CD4-positive, CD25-positive, alpha-beta regulatory T cell (primary cell): Measurements from ENCODE around the gene PTPRN2. TPM values are rescaled to one million over a fixed set of nuclear protein-coding genes. Genes with fewer than 3 reads are reported as not detected.

Experiments used
- ATAC-seq, 2 donors: fragments of 150-1000 bp; cut with Tn5 transposase; one replicate each; pipeline ENCODE4 v1.10.0; 2021; ENCODE audit warnings: low read depth in 2 of 2, moderate number of reproducible peaks in 2 of 2, moderate library complexity in 1 of 2
- DNase-seq, 3 donors: peaks; one replicate each; pipeline versions ENCODE4 v3.0.0 to v3.0.0-alpha.2; 2012 to 2022; ENCODE audit warnings: mixed read lengths in 1 of 3
- H3K27ac ChIP-seq: one replicate; pipeline ENCODE4 v1.7.0; 2013; ENCODE audit warnings: mild to moderate bottlenecking, low read length; ENCODE audit not compliant: insufficient read depth, poor library complexity, severe bottlenecking
- H3K27me3 ChIP-seq: one replicate; pipeline ENCODE4 v1.7.0; 2013; ENCODE audit warnings: low read length; ENCODE audit not compliant: control insufficient read depth, insufficient read depth
- H3K36me3 ChIP-seq: one replicate; pipeline ENCODE4 v1.7.0; 2013; ENCODE audit warnings: mild to moderate bottlenecking, low read length, moderate library complexity; ENCODE audit not compliant: control insufficient read depth, insufficient read depth
- H3K4me1 ChIP-seq: 2 replicates; pipeline ENCODE4 v1.7.0; 2013; ENCODE audit warnings: mild to moderate bottlenecking, low read length; ENCODE audit not compliant: insufficient read depth, control insufficient read depth, poor library complexity, severe bottlenecking
- H3K4me3 ChIP-seq: one replicate; pipeline ENCODE4 v1.7.0; 2013; ENCODE audit warnings: low read depth, mild to moderate bottlenecking, low read length, moderate library complexity
- H3K9me3 ChIP-seq, 2 experiments: 1 replicate in 1 of 2; 2 replicates in 1 of 2; pipeline ENCODE4 v1.7.0; 2013; ENCODE audit warnings: low read length in 2 of 2, mild to moderate bottlenecking in 1 of 2, moderate library complexity in 1 of 2; ENCODE audit not compliant: control insufficient read depth in 2 of 2
- H3K27ac Mint-ChIP-seq, 3 donors: one replicate each; pipeline ENCODE4 v1.8.0; 2020 to 2022; ENCODE audit warnings: mild to moderate bottlenecking in 3 of 3, mixed read lengths in 3 of 3, moderate library complexity in 2 of 3
- H3K27me3 Mint-ChIP-seq: one replicate; pipeline ENCODE4 v1.8.0; 2022; ENCODE audit warnings: mild to moderate bottlenecking, mixed read lengths
- H3K36me3 Mint-ChIP-seq: one replicate; pipeline ENCODE4 v1.8.0; 2020; ENCODE audit warnings: mixed read lengths
- H3K4me1 Mint-ChIP-seq, 4 donors: one replicate each; pipeline ENCODE4 v1.8.0; 2020 to 2022; ENCODE audit warnings: mixed read lengths in 4 of 4, mild to moderate bottlenecking in 1 of 4
- H3K4me3 Mint-ChIP-seq, 4 donors: one replicate each; pipeline ENCODE4 v1.8.0; 2020 to 2022; ENCODE audit warnings: mild to moderate bottlenecking in 4 of 4, mixed read lengths in 4 of 4, moderate library complexity in 3 of 4
- H3K9me3 Mint-ChIP-seq, 7 donors: one replicate each; pipeline ENCODE4 v1.8.0; 2020 to 2022; ENCODE audit warnings: mixed read lengths in 7 of 7, mild to moderate bottlenecking in 3 of 7, moderate library complexity in 2 of 7
- polyA plus RNA-seq, 4 donors: library from polyadenylated mRNA; unstranded; fragments of 300-500 nt; fragmentation: Illumina TruSeq; gene quantifications; one replicate each; pipeline ENCODE4 v1.2.3, GENCODE V29; 2021
- total RNA-seq: library from RNA; stranded (reverse); gene quantifications from one replicate; pipeline ENCODE4 v1.2.3, GENCODE V29; 2022

Gene PTPRN2
- total and polyA plus RNA-seq, 5 donors from 2014 or later, result 1.6 to 4.7 (median 2.7) TPM

DNA sequence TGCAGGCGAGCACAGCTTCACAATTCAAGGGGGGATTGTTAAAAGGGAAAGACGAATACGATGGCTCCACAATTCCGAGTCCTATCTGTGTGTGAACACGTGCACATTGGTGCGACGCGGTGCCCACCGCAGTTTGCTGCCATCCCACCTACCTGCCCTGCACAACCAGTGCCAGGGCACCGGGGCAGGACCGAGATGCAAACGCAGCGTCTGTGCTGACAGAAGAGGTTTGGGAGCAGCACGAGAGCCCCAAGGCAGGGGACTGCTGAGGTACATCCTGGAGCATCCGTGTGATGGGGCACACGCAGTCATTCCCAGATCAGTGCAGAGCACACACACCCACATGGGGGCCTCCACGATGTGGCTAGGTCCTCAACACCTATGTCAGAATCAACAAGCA lies 1029.6 kb downstream of the PTPRN2 start:
- Mint-ChIP-seq H3K4me3 (no peak overlapping the region), H3K9me3 (no peaks in the 10 kb centered on the region), H3K36me3 (no peaks in the 10 kb centered on the region), H3K27ac (no peak overlapping the region), H3K27me3 (no peaks in the 10 kb centered on the region), H3K4me1 (no peaks in the 10 kb centered on the region)
- ATAC-seq, result no peak
- no peak for DNase-seq
- no peaks in the 10 kb centered on the region for H3K36me3 ChIP-seq
- H3K27ac ChIP-seq, result no peak overlapping the region
- no peak overlapping the region for H3K4me3 ChIP-seq
- H3K27me3 ChIP-seq, result no peaks in the 10 kb centered on the region
- H3K4me1 ChIP-seq, result no peaks in the 10 kb centered on the region
- H3K9me3 ChIP-seq, result no peaks in the 10 kb centered on the region

DNA sequence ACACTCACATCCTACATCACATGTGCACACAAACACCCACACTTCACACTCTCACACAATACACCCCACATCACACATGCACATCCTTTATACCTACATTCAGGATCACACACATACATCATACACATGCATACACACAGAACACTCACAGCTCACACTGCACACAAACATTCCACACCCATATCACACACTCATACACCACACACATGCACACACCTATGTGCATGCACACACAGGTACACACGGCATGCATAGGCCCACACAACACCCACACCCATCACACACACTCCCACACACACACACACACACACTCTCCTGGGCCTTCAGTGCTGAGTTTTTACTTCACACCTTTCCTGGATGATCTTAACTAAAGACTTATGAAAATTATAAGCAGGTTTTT lies 1030.4 kb downstream of the PTPRN2 start:
- Mint-ChIP-seq H3K4me3 (no peak overlapping the region), H3K27me3 (no peaks in the 10 kb centered on the region), H3K27ac (no peak overlapping the region), H3K9me3 (no peaks in the 10 kb centered on the region), H3K36me3 (no peaks in the 10 kb centered on the region), H3K4me1 (no peaks in the 10 kb centered on the region)
- ATAC-seq (no peak), DNase-seq (no peak)
- no peaks in the 10 kb centered on the region for H3K9me3 ChIP-seq
- no peak overlapping the region for H3K27ac ChIP-seq
- H3K4me3 ChIP-seq, result no peak overlapping the region
- H3K4me1 ChIP-seq, result no peaks in the 10 kb centered on the region
- H3K36me3 ChIP-seq, result no peaks in the 10 kb centered on the region
- H3K27me3 ChIP-seq, result no peaks in the 10 kb centered on the region

DNA sequence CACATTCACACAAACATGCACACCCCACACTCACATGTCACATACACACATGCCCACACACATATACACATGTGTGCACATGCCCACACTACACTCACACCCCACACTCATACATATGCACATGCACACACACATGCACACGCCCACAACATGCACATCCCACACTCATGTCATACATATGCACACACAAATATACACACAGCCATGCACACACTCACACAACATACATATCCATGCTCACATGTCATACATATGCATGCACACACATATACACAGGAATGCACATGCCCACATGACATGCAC lies 1031.0 kb downstream of the PTPRN2 start:
- H3K9me3 ChIP-seq, result no peaks in the 10 kb centered on the region
- H3K27ac ChIP-seq, result no peak overlapping the region
- ATAC-seq (no peak), DNase-seq (no peak)
- no peak overlapping the region for H3K4me3 Mint-ChIP-seq
- H3K36me3 Mint-ChIP-seq, result no peaks in the 10 kb centered on the region
- no peak overlapping the region for H3K4me3 ChIP-seq
- H3K9me3 Mint-ChIP-seq, result no peaks in the 10 kb centered on the region
- no peaks in the 10 kb centered on the region for H3K4me1 Mint-ChIP-seq
- no peaks in the 10 kb centered on the region for H3K27me3 ChIP-seq
- no peak overlapping the region for H3K27ac Mint-ChIP-seq
- no peaks in the 10 kb centered on the region for H3K36me3 ChIP-seq
- no peaks in the 10 kb centered on the region for H3K4me1 ChIP-seq
- no peaks in the 10 kb centered on the region for H3K27me3 Mint-ChIP-seq

DNA sequence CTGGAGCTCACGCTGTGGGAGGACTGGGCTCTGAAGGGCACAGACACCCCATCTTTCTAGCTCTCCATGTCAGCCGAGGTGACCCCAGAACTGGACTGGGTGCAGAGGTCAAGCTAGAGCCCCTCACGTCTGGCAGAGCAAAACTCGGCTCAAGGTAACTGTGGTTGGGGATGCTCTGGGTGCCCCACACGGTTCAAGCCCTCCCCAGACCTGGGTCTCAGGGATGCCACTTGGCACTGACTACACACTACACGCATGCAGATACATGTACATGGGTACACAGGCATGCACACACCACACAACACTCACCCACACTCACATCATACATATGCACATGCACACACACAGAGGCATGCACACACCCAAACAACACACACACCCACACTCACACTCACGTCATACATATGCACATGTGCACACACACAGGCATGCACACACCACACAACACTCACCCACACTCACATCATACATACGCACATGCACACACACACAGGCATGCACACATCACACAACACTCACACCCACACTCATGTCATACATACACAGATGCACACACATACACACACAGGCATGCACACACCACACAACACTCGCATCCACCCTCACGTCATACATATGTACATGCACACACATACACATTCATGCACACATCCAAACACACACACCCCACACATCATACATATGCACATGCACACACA lies 1031.5 kb downstream of the PTPRN2 start:
- Mint-ChIP-seq H3K4me1 (no peaks in the 10 kb centered on the region), H3K36me3 (no peaks in the 10 kb centered on the region), H3K9me3 (no peaks in the 10 kb centered on the region), H3K27ac (no peak overlapping the region), H3K4me3 (no peak overlapping the region), H3K27me3 (no peaks in the 10 kb centered on the region)
- no peak overlapping the region for H3K27ac ChIP-seq
- no peaks in the 10 kb centered on the region for H3K27me3 ChIP-seq
- no peak for DNase-seq
- no peaks in the 10 kb centered on the region for H3K9me3 ChIP-seq
- H3K36me3 ChIP-seq, result no peaks in the 10 kb centered on the region
- no peak for ATAC-seq
- no peaks in the 10 kb centered on the region for H3K4me1 ChIP-seq
- no peak overlapping the region for H3K4me3 ChIP-seq

DNA sequence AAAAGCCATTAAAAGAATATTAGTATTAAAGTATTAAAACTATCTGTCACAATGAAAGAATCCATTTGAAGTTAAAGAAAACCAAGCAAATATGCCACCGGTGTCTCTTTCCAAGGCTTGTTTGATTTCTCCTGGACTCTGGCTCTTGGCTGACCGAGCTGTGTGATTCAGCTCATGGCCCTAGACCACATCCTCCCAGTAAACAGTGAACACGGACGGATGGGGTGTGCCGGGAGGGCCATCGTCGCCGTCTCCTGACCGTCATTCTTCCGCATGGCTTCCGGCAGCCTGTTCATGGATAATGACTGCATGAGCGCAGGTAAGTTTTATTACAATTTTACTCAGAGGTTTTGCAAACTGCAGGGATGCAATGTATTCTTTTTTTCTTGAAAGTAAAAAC lies 1032.3 kb downstream of the PTPRN2 start:
- H3K27me3 ChIP-seq, result no peaks in the 10 kb centered on the region
- Mint-ChIP-seq H3K4me1 (no peaks in the 10 kb centered on the region), H3K27ac (no peak overlapping the region), H3K36me3 (no peaks in the 10 kb centered on the region), H3K9me3 (no peaks in the 10 kb centered on the region), H3K4me3 (no peak overlapping the region), H3K27me3 (no peaks in the 10 kb centered on the region)
- H3K4me3 ChIP-seq, result no peak overlapping the region
- no peak for ATAC-seq
- H3K27ac ChIP-seq, result no peak overlapping the region
- H3K36me3 ChIP-seq, result no peaks in the 10 kb centered on the region
- no peaks in the 10 kb centered on the region for H3K4me1 ChIP-seq
- no peaks in the 10 kb centered on the region for H3K9me3 ChIP-seq
- no peak for DNase-seq

DNA sequence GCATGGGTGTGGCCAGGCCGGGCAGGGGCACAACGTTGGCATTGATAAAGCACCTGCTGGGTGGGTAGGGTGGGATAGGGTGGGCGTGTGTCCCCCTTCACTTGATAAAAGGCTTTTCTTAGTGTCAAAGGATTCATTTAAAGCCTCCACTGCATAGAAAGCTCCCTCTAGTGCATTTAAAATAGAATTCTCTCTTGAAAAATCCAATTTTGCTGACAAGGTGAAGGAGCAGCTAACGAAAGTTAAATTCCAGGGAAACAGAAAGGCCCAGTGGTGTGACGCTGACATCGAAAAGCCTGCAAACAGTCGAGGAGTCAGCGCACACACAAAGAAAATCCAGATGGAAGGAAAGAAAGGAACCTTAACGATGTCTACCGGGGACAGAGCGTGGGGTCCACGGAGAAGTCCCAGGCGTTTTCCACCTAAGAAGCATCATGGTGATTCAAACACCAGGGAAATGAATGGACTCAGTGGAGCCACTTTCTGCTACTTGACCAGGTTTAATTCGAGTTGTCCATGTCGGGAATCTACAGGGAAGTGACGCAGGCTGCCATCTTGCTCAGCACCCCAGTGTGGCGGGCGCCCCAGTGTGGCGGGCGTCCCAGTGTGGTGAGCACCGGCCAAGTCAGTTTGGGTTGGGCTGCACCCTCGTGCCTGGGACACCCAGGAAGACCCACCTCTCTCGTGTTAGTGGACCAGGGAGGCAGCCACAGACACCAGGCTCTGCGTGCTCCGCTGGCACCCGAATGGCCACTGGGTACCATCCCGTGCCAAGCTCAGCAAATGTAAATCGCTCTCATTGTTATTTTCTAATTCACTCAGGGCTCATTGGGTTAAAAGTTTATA lies 1033.0 kb downstream of the PTPRN2 start:
- H3K27me3 Mint-ChIP-seq, result no peaks in the 10 kb centered on the region
- ATAC-seq (no peak), DNase-seq (no peak)
- Histone ChIP-seq H3K36me3 (no peaks in the 10 kb centered on the region), H3K27ac (no peak overlapping the region), H3K27me3 (no peaks in the 10 kb centered on the region), H3K4me3 (no peak overlapping the region), H3K4me1 (no peaks in the 10 kb centered on the region), H3K9me3 (no peaks in the 10 kb centered on the region)
- no peaks in the 10 kb centered on the region for H3K36me3 Mint-ChIP-seq
- H3K9me3 Mint-ChIP-seq, result no peaks in the 10 kb centered on the region
- no peak overlapping the region for H3K27ac Mint-ChIP-seq
- H3K4me1 Mint-ChIP-seq, result no peaks in the 10 kb centered on the region
- H3K4me3 Mint-ChIP-seq, result no peak overlapping the region

DNA sequence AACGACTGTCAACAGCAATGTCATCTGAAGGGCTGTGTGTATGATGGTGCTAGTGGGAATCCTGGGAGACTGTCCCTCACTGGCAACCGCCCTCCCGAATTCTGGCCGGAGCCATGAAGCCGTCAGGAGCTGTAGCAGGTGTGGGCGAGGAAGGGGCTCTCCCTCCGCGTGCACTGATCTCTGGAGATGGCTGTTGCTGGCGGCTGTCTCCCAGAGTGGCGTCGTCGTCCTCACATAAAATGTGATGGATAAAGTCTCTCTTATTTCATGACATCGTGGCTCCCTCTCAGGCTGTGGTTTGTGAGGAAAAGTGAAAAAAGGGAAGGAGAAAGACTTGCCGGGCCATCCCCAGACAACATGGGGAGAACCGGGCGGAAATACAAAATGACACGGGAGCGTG lies 1034.4 kb downstream of the PTPRN2 start:
- Mint-ChIP-seq H3K4me1 (no peaks in the 10 kb centered on the region), H3K27me3 (no peaks in the 10 kb centered on the region), H3K27ac (no peak overlapping the region), H3K4me3 (no peak overlapping the region), H3K36me3 (peaks cover 2% of the 10 kb centered on the region), H3K9me3 (no peaks in the 10 kb centered on the region)
- no peaks in the 10 kb centered on the region for H3K36me3 ChIP-seq
- DNase-seq (no peak), ATAC-seq (no peak)
- no peaks in the 10 kb centered on the region for H3K27me3 ChIP-seq
- H3K4me1 ChIP-seq, result no peaks in the 10 kb centered on the region
- H3K27ac ChIP-seq, result no peak overlapping the region
- H3K9me3 ChIP-seq, result no peaks in the 10 kb centered on the region
- H3K4me3 ChIP-seq, result no peak overlapping the region
